Panc1 (cell line): Measurements from ENCODE around the gene TOMM40.
"Not testable (repeated sequence)": the region's sequence is repeated elsewhere in the genome, so short reads cannot be mapped to it uniquely, and the experiment has no call there.

Experiments
- POLR2AphosphoS5 ChIP-seq: IDR thresholded peaks from 2 replicates; pipeline ENCODE4 v1.6.1; 2012; ENCODE audit warnings: mild to moderate bottlenecking, low read depth, low read length, moderate library complexity
- TCF7L2 ChIP-seq: IDR thresholded peaks from 2 replicates; pipeline ENCODE4 v1.6.1; 2011; ENCODE audit warnings: mild to moderate bottlenecking, low read depth, low read length, inconsistent platforms
- TF ChIP-seq, protein P1 (sequence below): fragments of 450-650 bp; IDR thresholded peaks from 2 replicates; pipeline ENCODE4 v1.5.1; 2017; ENCODE audit warnings: mild to moderate bottlenecking

DNA sequence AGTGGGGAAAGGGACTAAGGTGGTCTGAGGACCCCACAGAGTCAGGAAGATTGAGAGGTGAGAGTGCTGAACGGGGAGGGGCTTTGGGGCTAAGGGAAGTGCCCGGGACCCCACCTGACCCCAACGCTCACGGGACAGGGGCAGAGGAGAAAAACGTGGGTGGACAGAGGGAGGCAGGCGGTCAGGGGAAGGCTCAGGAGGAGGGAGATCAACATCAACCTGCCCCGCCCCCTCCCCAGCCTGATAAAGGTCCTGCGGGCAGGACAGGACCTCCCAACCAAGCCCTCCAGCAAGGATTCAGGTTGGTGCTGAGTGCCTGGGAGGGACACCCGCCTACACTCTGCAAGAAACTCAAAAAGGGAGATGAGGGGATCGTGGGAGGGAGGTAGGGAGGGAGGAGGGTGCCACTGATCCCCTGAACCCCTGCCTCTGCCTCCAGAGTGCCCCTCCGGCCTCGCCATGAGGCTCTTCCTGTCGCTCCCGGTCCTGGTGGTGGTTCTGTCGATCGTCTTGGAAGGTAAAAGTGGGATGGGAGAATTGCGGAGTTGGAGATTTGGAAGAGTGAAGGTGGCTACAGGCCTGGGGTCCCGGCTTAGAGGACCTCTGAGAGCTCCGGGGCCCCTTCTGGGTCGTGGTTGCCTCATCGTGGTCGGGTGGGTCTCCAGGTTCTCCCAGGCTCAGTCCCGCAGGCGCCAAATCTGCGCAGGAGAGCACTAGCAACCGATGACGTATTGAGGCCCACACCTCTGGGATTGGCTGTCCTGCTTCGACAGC lies 23.6 kb downstream of the TOMM40 start, which contains the start of gene APOC1:
- TF ChIP-seq, protein P1, sequence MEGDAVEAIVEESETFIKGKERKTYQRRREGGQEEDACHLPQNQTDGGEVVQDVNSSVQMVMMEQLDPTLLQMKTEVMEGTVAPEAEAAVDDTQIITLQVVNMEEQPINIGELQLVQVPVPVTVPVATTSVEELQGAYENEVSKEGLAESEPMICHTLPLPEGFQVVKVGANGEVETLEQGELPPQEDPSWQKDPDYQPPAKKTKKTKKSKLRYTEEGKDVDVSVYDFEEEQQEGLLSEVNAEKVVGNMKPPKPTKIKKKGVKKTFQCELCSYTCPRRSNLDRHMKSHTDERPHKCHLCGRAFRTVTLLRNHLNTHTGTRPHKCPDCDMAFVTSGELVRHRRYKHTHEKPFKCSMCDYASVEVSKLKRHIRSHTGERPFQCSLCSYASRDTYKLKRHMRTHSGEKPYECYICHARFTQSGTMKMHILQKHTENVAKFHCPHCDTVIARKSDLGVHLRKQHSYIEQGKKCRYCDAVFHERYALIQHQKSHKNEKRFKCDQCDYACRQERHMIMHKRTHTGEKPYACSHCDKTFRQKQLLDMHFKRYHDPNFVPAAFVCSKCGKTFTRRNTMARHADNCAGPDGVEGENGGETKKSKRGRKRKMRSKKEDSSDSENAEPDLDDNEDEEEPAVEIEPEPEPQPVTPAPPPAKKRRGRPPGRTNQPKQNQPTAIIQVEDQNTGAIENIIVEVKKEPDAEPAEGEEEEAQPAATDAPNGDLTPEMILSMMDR: not testable (repeated sequence)
- not testable (repeated sequence) for TF ChIP-seq POLR2AphosphoS5, TCF7L2
